Neural cell (in vitro differentiated cells): ENCODE results near the gene KIF1C. TPM values are rescaled to one million over a fixed set of nuclear protein-coding genes. Genes with fewer than 3 reads are reported as not detected.

Experiments used
- H2AFZ ChIP-seq: fragments of 200-600, 300-800 bp; sonication (generic), shearing (Covaris generic); 2 replicates; pipeline ENCODE4 v1.6.0; 2014; ENCODE audit warnings: low read depth, mild to moderate bottlenecking, antibody characterized with exemption, low read length, moderate library complexity
- H3F3A ChIP-seq: fragments of 200-600 bp; shearing (Covaris generic); 2 replicates; pipeline ENCODE4 v1.6.1; 2016; ENCODE audit warnings: mild to moderate bottlenecking, moderate library complexity, mixed read lengths, antibody characterized with exemption, low read length; ENCODE audit not compliant: insufficient read depth, poor library complexity, severe bottlenecking
- H3K27ac ChIP-seq: fragments of 200-600, 300-800 bp; sonication (generic), shearing (Covaris generic); 2 replicates; pipeline ENCODE4 v1.5.1; 2014; ENCODE audit warnings: mild to moderate bottlenecking, low read length, moderate library complexity
- H3K27me3 ChIP-seq: fragments of 300-800, 200-600 bp; sonication (generic), shearing (Covaris generic); 2 replicates; pipeline ENCODE4 v1.6.0; 2014; ENCODE audit warnings: mild to moderate bottlenecking, low read depth, low read length, moderate library complexity; ENCODE audit not compliant: insufficient read depth
- H3K36me3 ChIP-seq: fragments of 300-800, 200-600 bp; sonication (generic), shearing (Covaris generic); 2 replicates; pipeline ENCODE4 v1.5.1; 2014; ENCODE audit warnings: mild to moderate bottlenecking, antibody characterized with exemption, low read length, moderate library complexity; ENCODE audit not compliant: insufficient read depth
- H3K4me2 ChIP-seq: fragments of 300-800, 200-600 bp; sonication (generic), shearing (Covaris generic); 2 replicates; pipeline ENCODE4 v1.6.0; 2014; ENCODE audit warnings: mild to moderate bottlenecking, low read length
- H3K4me3 ChIP-seq: fragments of 300-800, 200-600 bp; sonication (generic), shearing (Covaris generic); 2 replicates; pipeline ENCODE4 v1.5.1; 2014; ENCODE audit warnings: mild to moderate bottlenecking, low read length, moderate library complexity
- H3K79me2 ChIP-seq: fragments of 200-600 bp; shearing (Covaris generic); replicated peaks from 2 replicates; pipeline ENCODE4 v1.6.0; 2014; ENCODE audit warnings: mild to moderate bottlenecking, low read length, moderate library complexity; ENCODE audit not compliant: insufficient read depth
- H3K9ac ChIP-seq: fragments of 300-800, 200-600 bp; sonication (generic), shearing (Covaris generic); 2 replicates; pipeline ENCODE4 v1.6.1; 2016; ENCODE audit warnings: mild to moderate bottlenecking, low read length, mixed read lengths
- H3K9me2 ChIP-seq: fragments of 200-600 bp; shearing (Covaris generic); 2 replicates; pipeline ENCODE4 v1.6.1; 2016; ENCODE audit warnings: mild to moderate bottlenecking, low read length, mixed read lengths; ENCODE audit not compliant: insufficient read depth
- H3K9me3 ChIP-seq: fragments of 200-600, 300-800 bp; sonication (generic), shearing (Covaris generic); 2 replicates; pipeline ENCODE4 v1.6.1; 2016; ENCODE audit warnings: mild to moderate bottlenecking, mixed run types, low read length, moderate library complexity, mixed read lengths
- H4K20me1 ChIP-seq: fragments of 200-600 bp; shearing (Covaris generic); 2 replicates; pipeline ENCODE4 v1.6.1; 2016; ENCODE audit warnings: mild to moderate bottlenecking, mixed run types; ENCODE audit not compliant: insufficient read depth
- CTCF ChIP-seq: fragments of 450-650 bp; IDR thresholded peaks from 2 replicates; pipeline ENCODE4 v1.5.1; 2014; ENCODE audit warnings: antibody characterized with exemption, mild to moderate bottlenecking, moderate library complexity; ENCODE audit not compliant: poor library complexity, severe bottlenecking
- EP300 ChIP-seq: fragments of 450-650 bp; conservative IDR thresholded peaks from 2 replicates; pipeline ENCODE4 v1.6.1; 2014; ENCODE audit warnings: antibody characterized with exemption, mild to moderate bottlenecking, moderate library complexity; ENCODE audit not compliant: poor library complexity, severe bottlenecking
- EZH2 ChIP-seq: fragments of 200-600, 300-800 bp; shearing (Covaris generic), sonication (generic); IDR thresholded peaks from 2 replicates; pipeline ENCODE4 v1.6.1; 2014; ENCODE audit warnings: antibody characterized with exemption, low read length, borderline replicate concordance, mild to moderate bottlenecking; ENCODE audit not compliant: insufficient read depth, poor library complexity, severe bottlenecking
- MXI1 ChIP-seq: fragments of 450-650 bp; conservative IDR thresholded peaks from 2 replicates; pipeline ENCODE4 v1.6.1; 2014; ENCODE audit warnings: antibody characterized with exemption, mild to moderate bottlenecking; ENCODE audit not compliant: poor library complexity, severe bottlenecking
- POLR2AphosphoS5 ChIP-seq: IDR thresholded peaks from 2 replicates; pipeline ENCODE4 v1.6.1; 2012
- RAD21 ChIP-seq: fragments of 450-650 bp; conservative IDR thresholded peaks from 2 replicates; pipeline ENCODE4 v1.6.1; 2014; ENCODE audit warnings: antibody characterized with exemption, mild to moderate bottlenecking, moderate library complexity
- SMC3 ChIP-seq: fragments of 450-650 bp; conservative IDR thresholded peaks from 2 replicates; pipeline ENCODE4 v1.6.1; 2014; ENCODE audit warnings: antibody characterized with exemption, mild to moderate bottlenecking, moderate library complexity; ENCODE audit not compliant: poor library complexity
- TAF1 ChIP-seq: IDR thresholded peaks from 2 replicates; pipeline ENCODE4 v1.6.1; 2012; ENCODE audit warnings: low read depth
- polyA plus RNA-seq: library from polyadenylated mRNA; depleted of rRNA; stranded (reverse); fragments of >200 nt; gene quantifications from 2 replicates; pipeline ENCODE4 v1.2.3, GENCODE V29; 2014
- TF ChIP-seq, protein P1 (sequence below): IDR thresholded peaks from 2 replicates; pipeline ENCODE4 v1.6.1; 2012; ENCODE audit warnings: borderline replicate concordance

The KIF1C gene
- polyA plus RNA-seq, 1 donor from 2014 or later, result 8.3 TPM

DNA sequence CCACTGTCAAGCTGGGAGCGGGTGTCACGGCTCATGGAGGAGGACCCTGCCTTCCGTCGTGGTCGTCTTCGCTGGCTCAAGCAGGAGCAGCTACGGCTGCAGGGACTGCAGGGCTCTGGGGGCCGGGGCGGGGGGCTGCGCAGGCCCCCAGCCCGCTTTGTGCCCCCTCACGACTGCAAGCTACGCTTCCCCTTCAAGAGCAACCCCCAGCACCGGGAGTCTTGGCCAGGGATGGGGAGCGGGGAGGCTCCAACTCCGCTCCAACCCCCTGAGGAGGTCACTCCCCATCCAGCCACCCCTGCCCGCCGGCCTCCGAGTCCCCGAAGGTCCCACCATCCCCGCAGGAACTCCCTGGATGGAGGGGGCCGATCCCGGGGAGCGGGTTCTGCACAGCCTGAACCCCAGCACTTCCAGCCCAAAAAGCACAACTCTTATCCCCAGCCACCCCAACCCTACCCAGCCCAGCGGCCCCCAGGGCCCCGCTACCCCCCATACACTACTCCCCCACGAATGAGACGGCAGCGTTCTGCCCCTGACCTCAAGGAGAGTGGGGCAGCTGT is 25.9 kb downstream of the KIF1C start:
- H3K27me3 ChIP-seq, result no peaks in the 10 kb centered on the region
- no peak overlapping the region for H3K9ac ChIP-seq
- H3K4me2 ChIP-seq, result no peak overlapping the region
- no peak overlapping the region for H2AFZ ChIP-seq
- no peaks in the 10 kb centered on the region for H3K9me3 ChIP-seq
- TF ChIP-seq MXI1, result no peak
- no peak for TF ChIP-seq EP300
- no peak for TF ChIP-seq EZH2
- TF ChIP-seq, protein P1, sequence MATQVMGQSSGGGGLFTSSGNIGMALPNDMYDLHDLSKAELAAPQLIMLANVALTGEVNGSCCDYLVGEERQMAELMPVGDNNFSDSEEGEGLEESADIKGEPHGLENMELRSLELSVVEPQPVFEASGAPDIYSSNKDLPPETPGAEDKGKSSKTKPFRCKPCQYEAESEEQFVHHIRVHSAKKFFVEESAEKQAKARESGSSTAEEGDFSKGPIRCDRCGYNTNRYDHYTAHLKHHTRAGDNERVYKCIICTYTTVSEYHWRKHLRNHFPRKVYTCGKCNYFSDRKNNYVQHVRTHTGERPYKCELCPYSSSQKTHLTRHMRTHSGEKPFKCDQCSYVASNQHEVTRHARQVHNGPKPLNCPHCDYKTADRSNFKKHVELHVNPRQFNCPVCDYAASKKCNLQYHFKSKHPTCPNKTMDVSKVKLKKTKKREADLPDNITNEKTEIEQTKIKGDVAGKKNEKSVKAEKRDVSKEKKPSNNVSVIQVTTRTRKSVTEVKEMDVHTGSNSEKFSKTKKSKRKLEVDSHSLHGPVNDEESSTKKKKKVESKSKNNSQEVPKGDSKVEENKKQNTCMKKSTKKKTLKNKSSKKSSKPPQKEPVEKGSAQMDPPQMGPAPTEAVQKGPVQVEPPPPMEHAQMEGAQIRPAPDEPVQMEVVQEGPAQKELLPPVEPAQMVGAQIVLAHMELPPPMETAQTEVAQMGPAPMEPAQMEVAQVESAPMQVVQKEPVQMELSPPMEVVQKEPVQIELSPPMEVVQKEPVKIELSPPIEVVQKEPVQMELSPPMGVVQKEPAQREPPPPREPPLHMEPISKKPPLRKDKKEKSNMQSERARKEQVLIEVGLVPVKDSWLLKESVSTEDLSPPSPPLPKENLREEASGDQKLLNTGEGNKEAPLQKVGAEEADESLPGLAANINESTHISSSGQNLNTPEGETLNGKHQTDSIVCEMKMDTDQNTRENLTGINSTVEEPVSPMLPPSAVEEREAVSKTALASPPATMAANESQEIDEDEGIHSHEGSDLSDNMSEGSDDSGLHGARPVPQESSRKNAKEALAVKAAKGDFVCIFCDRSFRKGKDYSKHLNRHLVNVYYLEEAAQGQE, result no peak
- no peak for TF ChIP-seq SMC3
- TF ChIP-seq TAF1, result no peak
- TF ChIP-seq POLR2AphosphoS5, result no peak
- no peak for TF ChIP-seq CTCF
- no peak for TF ChIP-seq RAD21
- H3K79me2 ChIP-seq, result no peaks in the 10 kb centered on the region
- no peak overlapping the region for H3K27ac ChIP-seq
- no peaks in the 10 kb centered on the region for H4K20me1 ChIP-seq
- H3K4me3 ChIP-seq, result no peak overlapping the region
- no peaks in the 10 kb centered on the region for H3F3A ChIP-seq
- no peaks in the 10 kb centered on the region for H3K36me3 ChIP-seq
- H3K9me2 ChIP-seq, result no peaks in the 10 kb centered on the region

- Histone ChIP-seq H2AFZ (no peak overlapping the region), H3K79me2 (no peaks in the 10 kb centered on the region), H3K9me2 (no peaks in the 10 kb centered on the region), H4K20me1 (no peaks in the 10 kb centered on the region), H3K27me3 (no peaks in the 10 kb centered on the region), H3F3A (no peaks in the 10 kb centered on the region), H3K4me3 (no peak overlapping the region), H3K36me3 (no peaks in the 10 kb centered on the region), H3K4me2 (no peak overlapping the region), H3K27ac (no peak overlapping the region), H3K9me3 (no peaks in the 10 kb centered on the region), H3K9ac (no peak overlapping the region)
- no peak for TF ChIP-seq POLR2AphosphoS5
- no peak for TF ChIP-seq EP300
- TF ChIP-seq CTCF, result no peak
Measured at GRCh38 chr17:5024604-5025003, 26.9 kb downstream of the KIF1C start.
